H1 (cell line): ENCODE data around the gene SPATA31C2.

Source experiments
- CEBPB ChIP-seq: IDR thresholded peaks from 2 replicates; pipeline ENCODE4 v1.6.1; 2012; ENCODE audit warnings: low read depth, low read length
- EZH2 ChIP-seq: fragments of 200-600 bp; sonication (generic); IDR thresholded peaks from 2 replicates; pipeline ENCODE4 v1.7.1; 2012; ENCODE audit warnings: low read depth, mild to moderate bottlenecking, moderate library complexity, low read length, inconsistent platforms; ENCODE audit not compliant: severe bottlenecking
- FOSL1 ChIP-seq: IDR thresholded peaks from 2 replicates; pipeline ENCODE4 v1.6.1; 2011; ENCODE audit warnings: mild to moderate bottlenecking, low read depth, low read length, moderate library complexity; ENCODE audit not compliant: insufficient read depth
- TF ChIP-seq, protein P1 (sequence below), 3 experiments: IDR thresholded peaks; 1 replicate in 2 of 3; 2 replicates in 1 of 3; pipeline versions ENCODE4 v1.5.1 to v1.6.1; 2011; ENCODE audit warnings: low read length in 3 of 3, mild to moderate bottlenecking in 3 of 3, inconsistent platforms in 2 of 3, low read depth in 1 of 3, moderate library complexity in 1 of 3; ENCODE audit not compliant: insufficient read depth in 1 of 3; ENCODE audit errors: control extremely low read depth in 1 of 3

DNA sequence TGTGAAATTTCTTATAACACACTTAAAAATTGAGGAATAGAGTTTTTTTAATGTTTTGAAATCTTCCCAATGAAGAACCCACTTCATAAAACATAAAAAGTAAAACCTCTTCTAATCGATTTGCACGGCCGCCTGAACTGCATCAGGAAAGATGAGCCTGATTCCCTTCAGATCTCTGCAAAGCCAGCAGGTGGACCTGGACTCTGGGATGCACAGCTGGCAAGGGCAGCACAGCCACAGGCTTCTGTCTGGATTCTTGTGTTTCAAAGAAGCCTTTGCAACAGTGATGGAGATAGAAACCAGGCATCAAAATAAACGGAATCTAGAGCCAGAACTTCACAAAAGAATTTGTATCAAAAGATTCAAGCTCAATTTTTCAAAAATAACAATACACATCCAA is 36.0 kb upstream of the SPATA31C2 start:
- TF ChIP-seq FOSL1 (no peak), CEBPB (no peak), EZH2 (no peak)
- TF ChIP-seq, protein P1, sequence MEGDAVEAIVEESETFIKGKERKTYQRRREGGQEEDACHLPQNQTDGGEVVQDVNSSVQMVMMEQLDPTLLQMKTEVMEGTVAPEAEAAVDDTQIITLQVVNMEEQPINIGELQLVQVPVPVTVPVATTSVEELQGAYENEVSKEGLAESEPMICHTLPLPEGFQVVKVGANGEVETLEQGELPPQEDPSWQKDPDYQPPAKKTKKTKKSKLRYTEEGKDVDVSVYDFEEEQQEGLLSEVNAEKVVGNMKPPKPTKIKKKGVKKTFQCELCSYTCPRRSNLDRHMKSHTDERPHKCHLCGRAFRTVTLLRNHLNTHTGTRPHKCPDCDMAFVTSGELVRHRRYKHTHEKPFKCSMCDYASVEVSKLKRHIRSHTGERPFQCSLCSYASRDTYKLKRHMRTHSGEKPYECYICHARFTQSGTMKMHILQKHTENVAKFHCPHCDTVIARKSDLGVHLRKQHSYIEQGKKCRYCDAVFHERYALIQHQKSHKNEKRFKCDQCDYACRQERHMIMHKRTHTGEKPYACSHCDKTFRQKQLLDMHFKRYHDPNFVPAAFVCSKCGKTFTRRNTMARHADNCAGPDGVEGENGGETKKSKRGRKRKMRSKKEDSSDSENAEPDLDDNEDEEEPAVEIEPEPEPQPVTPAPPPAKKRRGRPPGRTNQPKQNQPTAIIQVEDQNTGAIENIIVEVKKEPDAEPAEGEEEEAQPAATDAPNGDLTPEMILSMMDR (IDR thresholded peaks at IDR 0.05; ENCODE audit: control extremely low read depth in 1 of 3, insufficient read depth in 1 of 3, low read depth in 1 of 3, low read length in 3 of 3) = no peak; a peak in 1 of 4 replicates
